ENCODE measurements around the gene TYMP.
"Not testable (repeated sequence)": the region's sequence is repeated elsewhere in the genome, so short reads cannot be mapped to it uniquely, and the experiment has no call there.

Gene TYMP

GRCh38 chr22:50522806-50523438 lies 6.9 kb downstream of the TYMP start:
- H3K4me3 ChIP-seq (replicated peaks; ENCODE audit: low read depth, low read length) = no peak overlapping the region
- DNase-seq (ENCODE audit: low read depth) = no peak
- TF ChIP-seq CTCF (IDR thresholded peaks at IDR 0.05; ENCODE audit: low read length, missing control alignments) = no peak

- TF ChIP-seq CTCF (IDR thresholded peaks at IDR 0.05; ENCODE audit: low read length, missing control alignments) = no peak
These were observed 7.5 kb downstream of the TYMP start for GRCh38 chr22:50522208-50522805.

GRCh38 chr22:50521710-50522109 lies 8.1 kb downstream of the TYMP start:
- no peak overlapping the region for H3K4me3 ChIP-seq (replicated peaks; ENCODE audit: low read depth, low read length)
- no peak for DNase-seq (ENCODE audit: low read depth)
- TF ChIP-seq CTCF (IDR thresholded peaks at IDR 0.05; ENCODE audit: low read length, missing control alignments) = no peak

More at GRCh38 chr22:50522208-50522805, 7.5 kb downstream of the TYMP start:
- no peak overlapping the region for H3K4me3 ChIP-seq (replicated peaks; ENCODE audit: low read depth, low read length)
- no peak for DNase-seq (ENCODE audit: low read depth)

GRCh38 chr22:50520826-50521453 lies 8.9 kb downstream of the TYMP start:
- no peak overlapping the region for H3K4me3 ChIP-seq (replicated peaks; ENCODE audit: low read depth, low read length)
- TF ChIP-seq CTCF (IDR thresholded peaks at IDR 0.05; ENCODE audit: low read length, missing control alignments) = no peak
- DNase-seq (ENCODE audit: low read depth) = no peak

- not testable (repeated sequence) for DNase-seq (ENCODE audit: low read depth); H3K4me3 ChIP-seq (replicated peaks; ENCODE audit: low read depth, low read length)
These were observed 9.6 kb downstream of the TYMP start for GRCh38 chr22:50520184-50520583.

- H3K4me3 ChIP-seq (replicated peaks; ENCODE audit: low read depth, low read length) = no peak overlapping the region
- no peak for DNase-seq (ENCODE audit: low read depth)
- no peak for TF ChIP-seq CTCF (IDR thresholded peaks at IDR 0.05; ENCODE audit: low read length, missing control alignments)
These were observed 10.7 kb downstream of the TYMP start for GRCh38 chr22:50519151-50519550.

GRCh38 chr22:50518606-50519005 lies 11.2 kb downstream of the TYMP start:
- no peak overlapping the region for H3K4me3 ChIP-seq (replicated peaks; ENCODE audit: low read depth, low read length)
- DNase-seq (ENCODE audit: low read depth) = no peak
- TF ChIP-seq CTCF (IDR thresholded peaks at IDR 0.05; ENCODE audit: low read length, missing control alignments) = no peak

All from fibroblast of pulmonary artery (primary cell).